ENCODE measurements around the gene SLC7A1. TPM values are rescaled to one million over a fixed set of nuclear protein-coding genes. Genes with fewer than 3 reads are reported as not detected.

The SLC7A1 gene
- total and polyA plus RNA-seq, 4 donors: 0.90 to 22.6 (median 1.4) TPM

DNA sequence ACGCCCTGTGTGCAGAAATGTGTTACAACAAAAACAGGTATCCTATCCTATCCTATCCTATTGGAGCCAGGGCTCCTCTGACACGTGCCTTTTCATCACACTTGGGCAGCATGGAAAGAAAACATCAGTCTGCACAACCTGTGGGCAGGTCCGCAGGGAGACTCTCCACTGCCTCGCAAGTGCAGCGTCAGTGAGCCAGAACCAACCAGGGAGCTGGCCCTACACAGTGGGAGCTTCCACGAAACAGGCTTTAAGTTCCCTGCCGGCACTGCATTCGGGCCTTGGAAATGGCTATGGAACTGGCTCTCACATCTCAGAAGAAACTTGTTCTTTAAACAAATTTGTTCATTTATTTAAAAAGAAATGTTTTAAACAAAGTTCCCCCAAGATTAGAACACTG lies 49.5 kb downstream of the SLC7A1 start:
- TF ChIP-seq ATF3 (IDR thresholded peaks at IDR 0.05) (no peak), HNF4A (conservative IDR thresholded peaks at IDR 0.05) (no peak), TAF1 (conservative IDR thresholded peaks at IDR 0.05) (no peak), HNF4G (IDR thresholded peaks at IDR 0.05) (no peak), RXRA (IDR thresholded peaks at IDR 0.05) (no peak), JUND (IDR thresholded peaks at IDR 0.05) (no peak), FOXA1 (IDR thresholded peaks at IDR 0.05) (no peak)
- TF ChIP-seq, protein P1, sequence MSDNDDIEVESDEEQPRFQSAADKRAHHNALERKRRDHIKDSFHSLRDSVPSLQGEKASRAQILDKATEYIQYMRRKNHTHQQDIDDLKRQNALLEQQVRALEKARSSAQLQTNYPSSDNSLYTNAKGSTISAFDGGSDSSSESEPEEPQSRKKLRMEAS (IDR thresholded peaks at IDR 0.05): no peak
- TF ChIP-seq, protein P2, sequence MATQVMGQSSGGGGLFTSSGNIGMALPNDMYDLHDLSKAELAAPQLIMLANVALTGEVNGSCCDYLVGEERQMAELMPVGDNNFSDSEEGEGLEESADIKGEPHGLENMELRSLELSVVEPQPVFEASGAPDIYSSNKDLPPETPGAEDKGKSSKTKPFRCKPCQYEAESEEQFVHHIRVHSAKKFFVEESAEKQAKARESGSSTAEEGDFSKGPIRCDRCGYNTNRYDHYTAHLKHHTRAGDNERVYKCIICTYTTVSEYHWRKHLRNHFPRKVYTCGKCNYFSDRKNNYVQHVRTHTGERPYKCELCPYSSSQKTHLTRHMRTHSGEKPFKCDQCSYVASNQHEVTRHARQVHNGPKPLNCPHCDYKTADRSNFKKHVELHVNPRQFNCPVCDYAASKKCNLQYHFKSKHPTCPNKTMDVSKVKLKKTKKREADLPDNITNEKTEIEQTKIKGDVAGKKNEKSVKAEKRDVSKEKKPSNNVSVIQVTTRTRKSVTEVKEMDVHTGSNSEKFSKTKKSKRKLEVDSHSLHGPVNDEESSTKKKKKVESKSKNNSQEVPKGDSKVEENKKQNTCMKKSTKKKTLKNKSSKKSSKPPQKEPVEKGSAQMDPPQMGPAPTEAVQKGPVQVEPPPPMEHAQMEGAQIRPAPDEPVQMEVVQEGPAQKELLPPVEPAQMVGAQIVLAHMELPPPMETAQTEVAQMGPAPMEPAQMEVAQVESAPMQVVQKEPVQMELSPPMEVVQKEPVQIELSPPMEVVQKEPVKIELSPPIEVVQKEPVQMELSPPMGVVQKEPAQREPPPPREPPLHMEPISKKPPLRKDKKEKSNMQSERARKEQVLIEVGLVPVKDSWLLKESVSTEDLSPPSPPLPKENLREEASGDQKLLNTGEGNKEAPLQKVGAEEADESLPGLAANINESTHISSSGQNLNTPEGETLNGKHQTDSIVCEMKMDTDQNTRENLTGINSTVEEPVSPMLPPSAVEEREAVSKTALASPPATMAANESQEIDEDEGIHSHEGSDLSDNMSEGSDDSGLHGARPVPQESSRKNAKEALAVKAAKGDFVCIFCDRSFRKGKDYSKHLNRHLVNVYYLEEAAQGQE (IDR thresholded peaks at IDR 0.05): no peak
- TF ChIP-seq, protein P3, sequence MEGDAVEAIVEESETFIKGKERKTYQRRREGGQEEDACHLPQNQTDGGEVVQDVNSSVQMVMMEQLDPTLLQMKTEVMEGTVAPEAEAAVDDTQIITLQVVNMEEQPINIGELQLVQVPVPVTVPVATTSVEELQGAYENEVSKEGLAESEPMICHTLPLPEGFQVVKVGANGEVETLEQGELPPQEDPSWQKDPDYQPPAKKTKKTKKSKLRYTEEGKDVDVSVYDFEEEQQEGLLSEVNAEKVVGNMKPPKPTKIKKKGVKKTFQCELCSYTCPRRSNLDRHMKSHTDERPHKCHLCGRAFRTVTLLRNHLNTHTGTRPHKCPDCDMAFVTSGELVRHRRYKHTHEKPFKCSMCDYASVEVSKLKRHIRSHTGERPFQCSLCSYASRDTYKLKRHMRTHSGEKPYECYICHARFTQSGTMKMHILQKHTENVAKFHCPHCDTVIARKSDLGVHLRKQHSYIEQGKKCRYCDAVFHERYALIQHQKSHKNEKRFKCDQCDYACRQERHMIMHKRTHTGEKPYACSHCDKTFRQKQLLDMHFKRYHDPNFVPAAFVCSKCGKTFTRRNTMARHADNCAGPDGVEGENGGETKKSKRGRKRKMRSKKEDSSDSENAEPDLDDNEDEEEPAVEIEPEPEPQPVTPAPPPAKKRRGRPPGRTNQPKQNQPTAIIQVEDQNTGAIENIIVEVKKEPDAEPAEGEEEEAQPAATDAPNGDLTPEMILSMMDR (IDR thresholded peaks at IDR 0.05; ENCODE audit: low read depth, low read length, missing input control): no peak
- Histone ChIP-seq H3K36me3 (ENCODE audit: control insufficient read depth in 4 of 4, insufficient read depth in 3 of 4, low read depth in 1 of 4, low read length in 3 of 4) (peaks cover 0 to 2% (median 0%) of the 10 kb centered on the region in 4 donors), H3K9ac (ENCODE audit: low read depth in 1 of 2, low read length in 2 of 2) (no peak overlapping the region), H3K27ac (ENCODE audit: low read depth in 1 of 2, low read length in 2 of 2) (no peak overlapping the region), H3K27me3 (ENCODE audit: control insufficient read depth in 4 of 4, insufficient read depth in 4 of 4, low read length in 3 of 4) (no peaks in the 10 kb centered on the region), H3K9me3 (ENCODE audit: control insufficient read depth in 4 of 4, low read length in 3 of 4) (no peaks in the 10 kb centered on the region), H3K4me1 (ENCODE audit: control insufficient read depth in 4 of 4, insufficient read depth in 4 of 4, low read length in 3 of 4) (peaks cover 0 to 5% (median 0%) of the 10 kb centered on the region in 4 donors), H3K4me3 (ENCODE audit: low read depth in 1 of 3, low read length in 3 of 3) (no peak overlapping the region)
- no peak for DNase-seq (ENCODE audit: low spot score)
- WGBS: 98% methylated on average over 8 of the region's 8 CpGs

GRCh38 chr13:29543230-29544215 lies 52.0 kb downstream of the SLC7A1 start:
- DNase-seq (ENCODE audit: low spot score): no peak
- H3K27me3 ChIP-seq (ENCODE audit: control insufficient read depth in 4 of 4, insufficient read depth in 4 of 4, low read length in 3 of 4): no peaks in the 10 kb centered on the region
- H3K9me3 ChIP-seq (ENCODE audit: control insufficient read depth in 4 of 4, low read length in 3 of 4): no peaks in the 10 kb centered on the region
- H3K4me3 ChIP-seq (ENCODE audit: low read depth in 1 of 3, low read length in 3 of 3): no peak overlapping the region
- WGBS: 88% methylated on average over 16 of the region's 16 CpGs
- H3K36me3 ChIP-seq (ENCODE audit: control insufficient read depth in 4 of 4, insufficient read depth in 3 of 4, low read depth in 1 of 4, low read length in 3 of 4): no peaks in the 10 kb centered on the region
- no peak overlapping the region for H3K9ac ChIP-seq (ENCODE audit: low read depth in 1 of 2, low read length in 2 of 2)
- H3K27ac ChIP-seq (ENCODE audit: low read depth in 1 of 2, low read length in 2 of 2): no peak overlapping the region
- peaks cover 0 to 5% (median 0%) of the 10 kb centered on the region in 4 donors for H3K4me1 ChIP-seq (ENCODE audit: control insufficient read depth in 4 of 4, insufficient read depth in 4 of 4, low read length in 3 of 4)
- TF ChIP-seq FOXA2 (IDR thresholded peaks at IDR 0.05) (no peak), SP1 (IDR thresholded peaks at IDR 0.05) (no peak), RXRA (IDR thresholded peaks at IDR 0.05) (no peak), TAF1 (conservative IDR thresholded peaks at IDR 0.05) (no peak), HNF4G (IDR thresholded peaks at IDR 0.05) (no peak), RAD21 (IDR thresholded peaks at IDR 0.05) (no peak), GABPA (IDR thresholded peaks at IDR 0.05 in 1 of 2, conservative IDR thresholded peaks at IDR 0.05 in 1 of 2) (no peak), YY1 (IDR thresholded peaks at IDR 0.05) (no peak)
- TF ChIP-seq, protein P2 (IDR thresholded peaks at IDR 0.05): no peak
- TF ChIP-seq, protein P3 (IDR thresholded peaks at IDR 0.05; ENCODE audit: low read depth, low read length, missing input control): no peak
- TF ChIP-seq, protein P4, sequence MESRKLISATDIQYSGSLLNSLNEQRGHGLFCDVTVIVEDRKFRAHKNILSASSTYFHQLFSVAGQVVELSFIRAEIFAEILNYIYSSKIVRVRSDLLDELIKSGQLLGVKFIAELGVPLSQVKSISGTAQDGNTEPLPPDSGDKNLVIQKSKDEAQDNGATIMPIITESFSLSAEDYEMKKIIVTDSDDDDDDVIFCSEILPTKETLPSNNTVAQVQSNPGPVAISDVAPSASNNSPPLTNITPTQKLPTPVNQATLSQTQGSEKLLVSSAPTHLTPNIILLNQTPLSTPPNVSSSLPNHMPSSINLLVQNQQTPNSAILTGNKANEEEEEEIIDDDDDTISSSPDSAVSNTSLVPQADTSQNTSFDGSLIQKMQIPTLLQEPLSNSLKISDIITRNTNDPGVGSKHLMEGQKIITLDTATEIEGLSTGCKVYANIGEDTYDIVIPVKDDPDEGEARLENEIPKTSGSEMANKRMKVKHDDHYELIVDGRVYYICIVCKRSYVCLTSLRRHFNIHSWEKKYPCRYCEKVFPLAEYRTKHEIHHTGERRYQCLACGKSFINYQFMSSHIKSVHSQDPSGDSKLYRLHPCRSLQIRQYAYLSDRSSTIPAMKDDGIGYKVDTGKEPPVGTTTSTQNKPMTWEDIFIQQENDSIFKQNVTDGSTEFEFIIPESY (IDR thresholded peaks at IDR 0.05): no peak
